Spleen (tissue), 11 donors: Measurements from ENCODE around the gene TEAD3. TPM values are rescaled to one million over a fixed set of nuclear protein-coding genes. Genes with fewer than 3 reads are reported as not detected.
"Not testable (repeated sequence)": the region's sequence is repeated elsewhere in the genome, so short reads cannot be mapped to it uniquely, and the experiment has no call there.

Experiments
- DNase-seq: peaks from one replicate; pipeline ENCODE4 v3.0.0-alpha.2; 2020
- H3K27ac ChIP-seq, 8 donors: fragments of 200-600 bp; sonication (generic) in 7 of 8; 1 replicate in 4 of 8; 2 replicates in 4 of 8; pipeline versions ENCODE4 v1.5.0 to v1.8.0; 2016 to 2021; ENCODE audit warnings: inconsistent platforms in 4 of 8, mild to moderate bottlenecking in 4 of 8, moderate library complexity in 1 of 8
- H3K27me3 ChIP-seq, 7 donors: fragments of 200-600 bp; sonication (generic) in 6 of 7; replicated peaks in 1 of 7; 1 replicate in 4 of 7; 2 replicates in 3 of 7; pipeline versions ENCODE4 v1.5.0 to v1.8.0; 2016 to 2021; ENCODE audit warnings: inconsistent platforms in 3 of 7, mild to moderate bottlenecking in 1 of 7
- H3K36me3 ChIP-seq, 6 donors: fragments of 200-600 bp; sonication (generic) in 5 of 6; 1 replicate in 4 of 6; 2 replicates in 2 of 6; pipeline versions ENCODE4 v1.5.0 to v1.8.0; 2016 to 2021; ENCODE audit warnings: inconsistent platforms in 2 of 6
- H3K4me1 ChIP-seq, 6 donors: fragments of 200-600 bp; sonication (generic) in 5 of 6; 1 replicate in 3 of 6; 2 replicates in 3 of 6; pipeline versions ENCODE4 v1.5.0 to v1.8.0; 2016 to 2021; ENCODE audit warnings: inconsistent platforms in 3 of 6
- H3K4me3 ChIP-seq, 8 donors: fragments of 200-600 bp; sonication (generic) in 7 of 8; 1 replicate in 4 of 8; 2 replicates in 4 of 8; pipeline versions ENCODE4 v1.5.0 to v1.8.0; 2016 to 2021; ENCODE audit warnings: inconsistent platforms in 4 of 8, mild to moderate bottlenecking in 4 of 8, moderate library complexity in 2 of 8
- H3K9me3 ChIP-seq, 8 donors: fragments of 200-600 bp; sonication (generic) in 7 of 8; 1 replicate in 4 of 8; 2 replicates in 4 of 8; pipeline versions ENCODE4 v1.5.0 to v1.8.0; 2016 to 2021; ENCODE audit warnings: inconsistent platforms in 4 of 8
- POLR2A ChIP-seq, 3 donors: fragments of 450-650 bp; IDR thresholded peaks; one replicate each; pipeline ENCODE4 v1.5.1; 2017; ENCODE audit warnings: antibody characterized with exemption in 3 of 3, mild to moderate bottlenecking in 1 of 3
- POLR2AphosphoS5 ChIP-seq, 3 donors: sonication (generic); formaldehyde crosslinking; IDR thresholded peaks; one replicate each; pipeline ENCODE4 v1.5.1; 2017; ENCODE audit warnings: antibody characterized with exemption in 3 of 3
- WGBS, 5 donors: extraction: QIAGEN DNeasy Blood & Tissue Kit in 3 of 5; methylation state at CpG; one replicate each; pipeline versions ENCODE4 v1.1.5 to v1.1.7; 2013 to 2018; 5-methylcytosine and 5-hydroxymethylcytosine counted together
- intact Hi-C: fragments of 100-400 bp; cut with DNase I; formaldehyde crosslinking; loops from one replicate; pipeline ENCODE4 v1.15.0; 2023; ENCODE audit warnings: low total_unique reads
- polyA plus RNA-seq, 3 donors: library from polyadenylated mRNA; stranded (reverse); fragments of 200-250 nt; gene quantifications; one replicate each; pipeline ENCODE4 v1.2.1, GENCODE V29; 2013
- total RNA-seq, 7 donors: library from RNA; depleted of rRNA in 3 of 7; stranded (reverse); fragments of >200 nt in 3 of 7; fragmentation: NEBNext Ultra II Directional in 4 of 7; extraction: Animal tissue kit (Norgen Biotek cat#: 25700) in 4 of 7; gene quantifications; one replicate each; pipeline versions ENCODE4 v1.1.0 to v1.2.1, GENCODE V29; 2016 to 2021
- TF ChIP-seq, protein P1 (sequence below), 11 experiments: fragments of 200-600 bp in 7 of 11; fragments of 450-650 bp in 4 of 11; sonication (generic) in 4 of 11; IDR thresholded peaks in 8 of 11; conservative IDR thresholded peaks in 3 of 11; 1 replicate in 7 of 11; 2 replicates in 4 of 11; pipeline versions ENCODE4 v1.4.0 to v1.8.0; 2016 to 2021; ENCODE audit warnings: antibody characterized with exemption in 11 of 11, inconsistent platforms in 4 of 11, mild to moderate bottlenecking in 1 of 11
- donor health status: healthy with polysubstance abuse.
- donor health status: DM: no; HTN: no; CAD: no; lungs with moderate emphysema.
- donor health status: DM: no; HTN: no; CAD: no.
- donor health status: Bipolar disorder and iron deficiency.
- donor health status: healthy.
- donor health status: DM: no; HTN: no; CAD: no.
- donor health status: DM: yes; HTN: yes; CAD: no.

TEAD3 gene
- total and polyA plus RNA-seq, 10 donors = 2.5 to 15.2 (median 7.2) TPM

DNA sequence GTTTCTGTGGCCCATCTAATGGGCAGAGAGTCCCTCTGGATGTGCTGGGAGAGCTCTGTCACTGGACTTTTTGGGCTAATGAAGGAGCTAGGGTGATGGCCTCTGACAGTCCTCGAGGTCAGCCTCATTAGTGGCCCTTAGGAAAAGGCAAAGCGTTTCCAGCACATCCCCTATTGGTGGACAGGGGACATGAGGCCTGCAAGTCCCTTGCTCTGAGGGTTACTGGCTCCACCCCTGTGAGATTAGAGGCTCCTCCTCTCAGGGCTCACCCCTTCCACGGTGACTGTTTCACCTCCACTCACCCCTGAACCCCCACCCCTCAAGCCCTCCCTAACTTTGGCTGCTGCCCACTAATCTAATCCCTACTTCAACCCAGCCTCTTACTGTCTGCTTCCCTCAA lies 57.6 kb downstream of the TEAD3 start:
- Histone ChIP-seq H3K36me3 (no peaks in the 10 kb centered on the region), H3K4me1 (no peaks in the 10 kb centered on the region), H3K27me3 (no peaks in the 10 kb centered on the region), H3K9me3 (no peaks in the 10 kb centered on the region), H3K4me3 (no peak overlapping the region), H3K27ac (no peak overlapping the region)
- intact Hi-C loops = no loop called here
- TF ChIP-seq POLR2A (IDR thresholded peaks at IDR 0.05) (no peak), POLR2AphosphoS5 (IDR thresholded peaks at IDR 0.05) (no peak)
- TF ChIP-seq, protein P1, sequence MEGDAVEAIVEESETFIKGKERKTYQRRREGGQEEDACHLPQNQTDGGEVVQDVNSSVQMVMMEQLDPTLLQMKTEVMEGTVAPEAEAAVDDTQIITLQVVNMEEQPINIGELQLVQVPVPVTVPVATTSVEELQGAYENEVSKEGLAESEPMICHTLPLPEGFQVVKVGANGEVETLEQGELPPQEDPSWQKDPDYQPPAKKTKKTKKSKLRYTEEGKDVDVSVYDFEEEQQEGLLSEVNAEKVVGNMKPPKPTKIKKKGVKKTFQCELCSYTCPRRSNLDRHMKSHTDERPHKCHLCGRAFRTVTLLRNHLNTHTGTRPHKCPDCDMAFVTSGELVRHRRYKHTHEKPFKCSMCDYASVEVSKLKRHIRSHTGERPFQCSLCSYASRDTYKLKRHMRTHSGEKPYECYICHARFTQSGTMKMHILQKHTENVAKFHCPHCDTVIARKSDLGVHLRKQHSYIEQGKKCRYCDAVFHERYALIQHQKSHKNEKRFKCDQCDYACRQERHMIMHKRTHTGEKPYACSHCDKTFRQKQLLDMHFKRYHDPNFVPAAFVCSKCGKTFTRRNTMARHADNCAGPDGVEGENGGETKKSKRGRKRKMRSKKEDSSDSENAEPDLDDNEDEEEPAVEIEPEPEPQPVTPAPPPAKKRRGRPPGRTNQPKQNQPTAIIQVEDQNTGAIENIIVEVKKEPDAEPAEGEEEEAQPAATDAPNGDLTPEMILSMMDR (IDR thresholded peaks at IDR 0.05 in 8 of 11, conservative IDR thresholded peaks at IDR 0.05 in 3 of 11) = no peak
- no peak for DNase-seq
- whole genome bisulfite sequencing, 5 donors = 42 to 64% (median 55%) methylated on average over 3 of the region's 3 CpGs

DNA sequence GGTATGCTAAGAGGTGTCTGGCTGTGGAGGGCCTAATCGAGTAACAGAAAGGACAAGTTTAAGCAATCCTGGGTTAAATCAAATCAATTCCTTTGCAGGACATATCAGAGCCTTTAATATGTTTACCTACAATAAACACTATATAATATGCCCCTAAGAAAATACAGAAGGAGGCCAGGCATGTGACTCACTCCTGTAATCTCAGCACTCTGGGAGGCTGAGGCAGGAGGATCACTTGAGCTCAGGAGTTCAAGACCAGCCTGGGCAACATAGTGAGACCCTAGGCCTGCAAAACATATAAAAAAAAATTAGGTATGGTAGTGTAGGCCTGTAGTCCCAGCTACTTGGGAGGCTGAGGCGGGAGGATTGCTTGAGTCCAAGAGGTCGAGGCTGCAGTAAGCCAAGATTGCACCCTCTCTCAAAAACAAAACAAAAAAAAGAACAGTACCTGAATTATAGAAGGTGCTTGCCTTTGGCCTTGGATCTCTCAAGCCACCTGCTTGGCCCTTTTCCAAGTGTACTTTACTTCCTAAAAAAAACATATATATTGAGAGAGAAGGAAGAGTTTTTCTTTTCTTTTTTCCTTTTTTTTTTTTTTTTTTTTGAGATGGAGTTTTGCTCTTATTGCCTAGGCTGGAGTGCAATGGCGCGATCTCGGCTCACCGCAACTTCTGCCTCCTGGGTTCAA lies 58.4 kb downstream of the TEAD3 start:
- H3K4me3 ChIP-seq, H3K36me3 ChIP-seq, H3K9me3 ChIP-seq, H3K27me3 ChIP-seq, H3K4me1 ChIP-seq, intact Hi-C loops, DNase-seq, H3K27ac ChIP-seq: not testable (repeated sequence)
- WGBS, 5 donors = 94 to 96% (median 95%) methylated on average over 7 of the region's 7 CpGs

DNA sequence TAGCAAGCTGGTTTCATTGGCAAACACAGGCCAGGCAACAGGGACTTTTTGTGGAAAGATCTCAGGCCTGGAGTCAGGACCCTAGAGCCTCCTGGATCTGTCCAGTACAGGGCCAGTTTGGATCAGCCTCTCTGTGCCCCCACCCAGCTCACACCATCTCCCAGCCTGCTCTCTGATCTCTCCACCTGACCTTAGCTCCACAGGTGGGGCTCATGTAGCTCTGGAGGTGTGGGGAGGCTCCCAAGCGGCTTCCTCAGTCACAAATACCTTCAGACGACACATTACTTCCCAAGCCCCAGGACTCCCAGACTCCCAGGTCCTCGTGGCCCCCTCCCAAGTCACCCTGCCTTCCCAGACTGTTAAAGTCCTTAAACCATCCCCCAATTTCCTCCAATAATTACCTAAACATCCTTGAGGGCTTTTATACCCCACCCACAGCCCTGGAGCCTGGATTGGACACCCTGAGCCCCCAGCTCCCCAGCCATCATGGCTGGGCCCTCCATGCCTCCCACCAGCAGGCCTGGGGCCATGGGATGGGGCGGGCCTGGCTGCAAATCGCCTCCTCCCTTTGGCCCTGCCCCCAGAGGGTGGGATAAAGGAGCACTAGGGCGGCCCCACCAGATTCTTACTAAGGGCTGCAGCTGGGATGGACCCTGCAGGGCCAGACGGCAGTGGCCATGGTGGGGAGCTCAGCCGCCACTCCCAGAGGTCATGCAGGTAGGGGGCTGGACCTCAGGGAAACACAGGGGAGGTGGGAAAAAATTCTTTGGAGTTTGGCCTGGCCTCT lies 60.6 kb downstream of the TEAD3 start:
- H3K4me3 ChIP-seq = no peak overlapping the region
- H3K9me3 ChIP-seq = no peaks in the 10 kb centered on the region
- 80 to 93% (median 86%) methylated on average over 5 to 8 of the region's 8 CpGs for WGBS, 5 donors
- TF ChIP-seq POLR2A (IDR thresholded peaks at IDR 0.05) (no peak), POLR2AphosphoS5 (IDR thresholded peaks at IDR 0.05) (no peak)
- TF ChIP-seq, protein P1 (IDR thresholded peaks at IDR 0.05 in 8 of 11, conservative IDR thresholded peaks at IDR 0.05 in 3 of 11) = no peak
- intact Hi-C loops = no loop called here
- H3K27me3 ChIP-seq = no peaks in the 10 kb centered on the region
- H3K4me1 ChIP-seq = no peaks in the 10 kb centered on the region
- H3K27ac ChIP-seq = no peak overlapping the region
- no peaks in the 10 kb centered on the region for H3K36me3 ChIP-seq
- DNase-seq = no peak

DNA sequence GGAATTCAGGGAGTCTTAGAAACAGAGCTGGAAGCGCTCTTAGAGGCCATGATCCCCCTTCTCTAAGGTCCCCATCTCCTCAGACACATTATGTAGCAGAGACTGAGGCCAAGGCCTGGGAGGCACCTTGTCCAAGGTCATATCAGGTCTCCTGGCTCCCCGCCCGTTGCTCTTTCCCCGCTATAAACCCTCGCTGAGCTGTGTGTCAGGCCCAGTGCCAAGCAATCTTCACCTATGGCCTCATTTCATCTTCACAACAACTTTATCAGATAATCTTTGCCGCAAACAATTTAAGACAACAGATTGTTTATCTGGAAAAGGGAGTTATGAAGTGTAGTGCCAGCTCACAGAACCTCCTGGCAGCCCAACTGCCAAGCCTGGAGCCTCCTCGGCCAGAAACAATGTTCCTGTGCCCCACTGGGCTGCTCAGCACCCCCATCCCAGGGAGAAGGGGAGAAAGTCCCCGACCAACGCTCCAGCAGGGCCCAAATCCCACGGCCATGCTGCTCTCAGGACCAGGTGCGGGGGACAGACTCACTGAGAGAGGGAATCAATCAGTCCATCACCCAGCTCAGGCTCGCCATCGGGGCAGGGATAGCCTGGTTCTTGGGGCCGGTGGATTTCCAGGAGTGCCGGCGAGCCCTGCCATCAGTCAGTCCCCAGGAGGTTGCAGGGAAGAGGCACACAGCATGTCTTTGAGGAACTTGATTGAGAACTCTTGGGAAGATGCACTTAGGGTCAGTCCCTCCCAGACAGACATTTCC lies 61.6 kb downstream of the TEAD3 start:
- 86 to 92% (median 88%) methylated on average over 12 to 16 of the region's 16 CpGs for WGBS, 5 donors
- DNase-seq = no peak

DNA sequence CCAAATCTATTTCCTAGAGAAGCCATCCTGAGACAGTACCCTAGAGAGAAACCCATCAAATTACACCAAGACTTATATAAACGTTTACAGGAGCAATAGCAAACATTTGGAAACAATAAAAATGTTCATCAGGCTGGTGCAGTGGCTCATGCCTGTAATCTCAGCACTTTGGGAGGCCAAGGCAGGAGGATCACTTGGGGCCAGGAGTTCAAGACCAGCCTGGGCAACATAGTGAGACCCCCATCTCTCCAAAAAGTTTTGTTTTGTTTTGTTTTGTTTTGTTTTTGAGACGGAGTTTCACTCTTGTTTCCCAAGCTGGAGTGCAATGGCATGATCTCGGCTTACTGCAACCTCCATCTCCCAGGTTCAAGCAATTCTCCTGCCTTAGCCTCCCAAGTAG lies 64.2 kb downstream of the TEAD3 start:
- H3K4me1 ChIP-seq, DNase-seq, H3K4me3 ChIP-seq, intact Hi-C loops, H3K27me3 ChIP-seq, H3K27ac ChIP-seq: not testable (repeated sequence)
- Histone ChIP-seq H3K9me3 (peaks cover 7 to 33% (median 28%) of the 10 kb centered on the region in 8 donors), H3K36me3 (peaks cover 0 to 15% (median 7%) of the 10 kb centered on the region in 6 donors)
- WGBS, 5 donors = 75 to 87% (median 84%) methylated on average over 3 of the region's 3 CpGs

More for the DNA sequence above, 61.6 kb downstream of the TEAD3 start:
- Histone ChIP-seq H3K36me3 (no peaks in the 10 kb centered on the region), H3K4me3 (no peak overlapping the region), H3K27ac (no peak overlapping the region), H3K4me1 (no peaks in the 10 kb centered on the region), H3K27me3 (no peaks in the 10 kb centered on the region), H3K9me3 (peaks cover 0 to 8% (median 3%) of the 10 kb centered on the region in 8 donors)
- no peak for TF ChIP-seq POLR2AphosphoS5 (IDR thresholded peaks at IDR 0.05)
- no peak for TF ChIP-seq POLR2A (IDR thresholded peaks at IDR 0.05)
- TF ChIP-seq, protein P1 (IDR thresholded peaks at IDR 0.05 in 8 of 11, conservative IDR thresholded peaks at IDR 0.05 in 3 of 11) = no peak
- intact Hi-C loops = no loop called here
